ENCODE measurements around the gene SMAD5. TPM values are rescaled to one million over a fixed set of nuclear protein-coding genes. Genes with fewer than 3 reads are reported as not detected.
A peak's percentile ranks its signal among the peaks of the same experiment; 100 is the strongest.

The SMAD5 gene
- total and polyA plus RNA-seq, 2 of the 13 experiments (the other 11 are each of a cell fraction or from before 2014, with no cell fraction given), result 27.2 to 48.5 TPM

DNA sequence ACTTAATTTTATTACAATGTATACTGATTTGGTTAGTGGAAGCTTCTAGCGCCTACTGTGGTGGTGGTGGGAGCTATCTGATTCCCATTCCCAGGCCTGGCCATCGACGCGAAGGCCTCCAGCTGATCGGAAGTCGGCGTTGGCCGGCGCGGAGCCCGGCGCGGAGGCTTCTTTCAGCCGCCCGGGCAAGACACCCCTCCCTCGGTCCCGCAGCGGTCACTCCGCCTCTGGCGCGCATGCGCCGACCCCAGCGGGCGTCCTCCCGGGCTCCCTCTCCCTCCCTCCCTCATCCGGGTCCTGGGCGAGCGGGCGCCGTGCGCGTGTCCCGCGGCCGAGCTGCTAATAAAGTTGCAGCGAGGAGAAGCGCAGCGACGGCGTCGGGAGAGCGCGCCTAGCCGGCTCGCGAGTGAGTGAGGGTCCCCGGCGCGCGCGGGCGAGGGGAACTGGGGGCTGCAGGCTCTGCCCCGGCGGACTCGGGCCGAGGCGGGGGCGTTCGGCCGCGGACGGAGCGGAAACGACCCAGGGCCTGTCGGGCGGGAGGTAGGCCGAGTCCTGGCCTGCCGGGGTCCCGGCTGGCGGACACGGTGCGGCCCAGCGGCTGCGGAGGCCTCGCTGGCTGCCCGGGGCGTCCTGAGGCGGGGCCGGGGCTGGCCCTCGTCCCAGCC, at the start of gene SMAD5 (continued):
- no peak for TF ChIP-seq KLF9 (CRISPR knock-in tag; IDR thresholded peaks at IDR 0.05; ENCODE audit: low read depth)
- 0 out of 2 replicates have a peak, but pooled peaks have one; percentile 33 for TF ChIP-seq STAT5B (CRISPR knock-in tag; IDR thresholded peaks at IDR 0.05)
- no peak for TF ChIP-seq MAFG (CRISPR knock-in tag; IDR thresholded peaks at IDR 0.05)
- TF ChIP-seq ZNF563 (CRISPR knock-in tag; IDR thresholded peaks at IDR 0.05), result peak; percentile 97
- TF ChIP-seq IRF1 (CRISPR knock-in tag; IDR thresholded peaks at IDR 0.05; ENCODE audit: low read depth), result 0 out of 2 replicates have a peak, but pooled peaks have one; percentile 92
- TF ChIP-seq ZBTB7A (CRISPR knock-in tag; IDR thresholded peaks at IDR 0.05), result peak; percentile 94
- TF ChIP-seq ZNF18 (CRISPR knock-in tag; IDR thresholded peaks at IDR 0.05; ENCODE audit: insufficient replicate concordance), result peak; percentile 55
- TF ChIP-seq ZNF513 (CRISPR knock-in tag; conservative IDR thresholded peaks at IDR 0.05), result no peak
- TF ChIP-seq ZNF607 (CRISPR knock-in tag; IDR thresholded peaks at IDR 0.05; ENCODE audit: borderline replicate concordance), result peak; percentile 94
- peak; percentile 79 for TF ChIP-seq ELF3 (CRISPR knock-in tag; IDR thresholded peaks at IDR 0.05)
- TF ChIP-seq ZSCAN29 (CRISPR knock-in tag; conservative IDR thresholded peaks at IDR 0.05), result peak; percentile 80
- no peak for TF ChIP-seq NR1H2 (CRISPR knock-in tag; IDR thresholded peaks at IDR 0.05; ENCODE audit: borderline replicate concordance, low read depth)
- no peak; the same call in 1 of the 2 replicates for TF ChIP-seq NPAS2 (CRISPR knock-in tag; IDR thresholded peaks at IDR 0.05; ENCODE audit: borderline replicate concordance)
- TF ChIP-seq HOMEZ (CRISPR knock-in tag; IDR thresholded peaks at IDR 0.05; ENCODE audit: low read depth), result peak; percentile 61
- peak; percentile 94 for TF ChIP-seq YEATS4 (CRISPR knock-in tag; IDR thresholded peaks at IDR 0.05; ENCODE audit: borderline replicate concordance)
- TF ChIP-seq ZNF678 (CRISPR knock-in tag; IDR thresholded peaks at IDR 0.05), result 0 out of 2 replicates have a peak, but pooled peaks have one; percentile 81
- peak; percentile 7 for TF ChIP-seq MED8 (CRISPR knock-in tag; IDR thresholded peaks at IDR 0.05; ENCODE audit: insufficient replicate concordance)
- TF ChIP-seq ARID2 (CRISPR knock-in tag; IDR thresholded peaks at IDR 0.05; ENCODE audit: borderline replicate concordance), result 0 out of 2 replicates have a peak, but pooled peaks have one; percentile 11
- no peak for TF ChIP-seq KAT2B (IDR thresholded peaks at IDR 0.05; ENCODE audit: borderline replicate concordance, low read depth, low read length)
- peak; percentile 37 for TF ChIP-seq SALL2 (CRISPR knock-in tag; IDR thresholded peaks at IDR 0.05)
- peak; percentile 94 for TF ChIP-seq ZNF772 (CRISPR knock-in tag; IDR thresholded peaks at IDR 0.05)

Measured in HepG2 (cell line).